K562 treated with DMSO at 1 percent for 24 hours (cell line): ENCODE results near the gene ARX. TPM values are rescaled to one million over a fixed set of nuclear protein-coding genes. Genes with fewer than 3 reads are reported as not detected.

Experiments used
- total RNA-seq: library from RNA; unstranded; fragments of 300-600 nt; gene quantifications from 2 replicates; pipeline ENCODE4 v1.2.3, GENCODE V29; 2022; ENCODE audit warnings: low read depth; ENCODE audit not compliant: insufficient read depth

Gene ARX
- not detected in 2 replicates for total RNA-seq

GRCh38 chrX:25015486-25016360, at the start of gene ARX:
ARX (minus strand) TSS chrX:25015965; CDS start chrX:25015737, 228 bp downstream.

